Right lobe of liver (tissue), 4 donors: ENCODE measurements around the gene KSR2.

Experiments used
- CTCF ChIP-seq, 4 donors: fragments of 200-600 bp in 3 of 4; fragments of 450-650 bp in 1 of 4; IDR thresholded peaks; one replicate each; pipeline versions ENCODE4 v1.5.1 to v1.8.0; 2016 to 2022; ENCODE audit warnings: antibody characterized with exemption in 4 of 4, mild to moderate bottlenecking in 2 of 4
- POLR2A ChIP-seq: fragments of 450-650 bp; IDR thresholded peaks from one replicate; pipeline ENCODE4 v1.6.1; 2017; ENCODE audit warnings: antibody characterized with exemption, mild to moderate bottlenecking
- donor health status: DM: no; HTN: no; CAD: no.
- donor health status: DM: no; HTN: no; CAD: no.
- donor health status: DM: no; HTN: yes; CAD: no.

DNA sequence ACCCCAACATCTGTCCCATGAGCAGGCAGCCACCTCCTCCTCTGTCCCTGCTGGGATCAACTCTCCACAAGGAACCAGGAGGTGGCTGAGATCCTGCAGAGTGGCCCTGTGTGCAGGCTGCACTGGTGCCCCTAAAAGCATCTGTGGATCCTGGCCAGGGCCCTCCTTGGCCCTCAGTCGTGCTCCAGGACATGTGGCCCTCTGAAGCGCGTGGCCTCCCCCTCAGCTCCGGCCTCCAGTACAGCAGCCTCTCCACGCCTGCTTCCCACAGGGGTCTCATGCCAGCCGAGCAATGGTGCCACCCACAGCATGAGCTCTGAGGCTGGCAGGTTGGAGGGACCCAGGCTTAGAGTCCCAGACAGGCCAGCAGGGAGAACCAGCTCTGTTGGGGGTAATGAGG, 530.0 kb downstream of the KSR2 start:
- TF ChIP-seq CTCF (IDR thresholded peaks at IDR 0.05) (no peak), POLR2A (no peak)
